AG04449 (cell line): Measurements from ENCODE around the gene MAST2.
"Not testable (repeated sequence)": the region's sequence is repeated elsewhere in the genome, so short reads cannot be mapped to it uniquely, and the experiment has no call there.

Source experiments
- CTCF ChIA-PET: fragments of 350-600 bp; formaldehyde crosslinking; extraction: SDS; loops from one replicate; lab custom pipeline; 2021; ENCODE audit warnings: antibody characterized with exemption; lab: Yijun Ruan, JAX
- POLR2A ChIA-PET: fragments of 400-600, 350-600 bp; formaldehyde crosslinking; extraction: SDS; loops from one replicate; lab custom pipeline; 2020; ENCODE audit warnings: antibody characterized with exemption, inconsistent platforms; lab: Yijun Ruan, JAX
- DNase-seq: peaks from one replicate; pipeline ENCODE4 v3.0.0-alpha.2; 2010; ENCODE audit warnings: low read depth, low spot score
- H3K4me3 ChIP-seq: 2 replicates; pipeline ENCODE4 v1.5.1; 2011; ENCODE audit warnings: low read depth, mild to moderate bottlenecking, control low read depth, low read length
- CTCF ChIP-seq: IDR thresholded peaks from one replicate; pipeline ENCODE4 v1.5.1; 2011; ENCODE audit warnings: mild to moderate bottlenecking, moderate library complexity, low read length, control low read depth, inconsistent platforms; ENCODE audit not compliant: insufficient read depth; ENCODE audit errors: missing control alignments

The MAST2 gene

GRCh38 chr1:45960930-45961715 lies 157.7 kb downstream of the MAST2 start:
- CTCF ChIA-PET, result interaction anchor here (1.1 kb wide), 1 partner anchor 210 kb away, joined by 5 read pairs; no protein-coding TSS in a partner anchor
- no peak overlapping the region for H3K4me3 ChIP-seq
- POLR2A ChIA-PET, result no interaction called here
- DNase-seq, result no peak
- TF ChIP-seq CTCF, result no peak

GRCh38 chr1:45961936-45962335 lies 158.5 kb downstream of the MAST2 start:
- H3K4me3 ChIP-seq, DNase-seq, POLR2A ChIA-PET, CTCF ChIA-PET: not testable (repeated sequence)

- ChIA-PET POLR2A (no interaction called here), CTCF (no interaction called here)
- TF ChIP-seq CTCF, result no peak
- H3K4me3 ChIP-seq, result no peak overlapping the region
- no peak for DNase-seq
Observed at GRCh38 chr1:45968941-45969666, 165.7 kb downstream of the MAST2 start.

GRCh38 chr1:45969866-45970265 lies 166.5 kb downstream of the MAST2 start:
- no peak for DNase-seq
- ChIA-PET CTCF (interaction anchor here (1.1 kb wide), 1 partner anchor 70 kb away, joined by 3 read pairs; no protein-coding TSS in a partner anchor), POLR2A (no interaction called here)
- TF ChIP-seq CTCF, result no peak
- no peak overlapping the region for H3K4me3 ChIP-seq

GRCh38 chr1:45971335-45971734 lies 167.9 kb downstream of the MAST2 start:
- CTCF ChIA-PET, result interaction anchor here (0.6 kb wide), 1 partner anchor 20 kb away, joined by 3 read pairs; no protein-coding TSS in a partner anchor

GRCh38 chr1:45971922-45972531 lies 168.6 kb downstream of the MAST2 start:
- ChIA-PET POLR2A (no interaction called here), CTCF (no interaction called here)
- DNase-seq, result no peak
- no peak for TF ChIP-seq CTCF
- H3K4me3 ChIP-seq, result no peak overlapping the region

More at GRCh38 chr1:45971335-45971734, 167.9 kb downstream of the MAST2 start:
- no peak for DNase-seq
- H3K4me3 ChIP-seq, result no peak overlapping the region
- TF ChIP-seq CTCF, result no peak
- POLR2A ChIA-PET, result no interaction called here
